ENCODE measurements around the gene ERF. TPM values are rescaled to one million over a fixed set of nuclear protein-coding genes. Genes with fewer than 3 reads are reported as not detected.

The ERF gene
- total RNA-seq, 2 donors from 2014 or later = 10.6 to 31.6 TPM

DNA sequence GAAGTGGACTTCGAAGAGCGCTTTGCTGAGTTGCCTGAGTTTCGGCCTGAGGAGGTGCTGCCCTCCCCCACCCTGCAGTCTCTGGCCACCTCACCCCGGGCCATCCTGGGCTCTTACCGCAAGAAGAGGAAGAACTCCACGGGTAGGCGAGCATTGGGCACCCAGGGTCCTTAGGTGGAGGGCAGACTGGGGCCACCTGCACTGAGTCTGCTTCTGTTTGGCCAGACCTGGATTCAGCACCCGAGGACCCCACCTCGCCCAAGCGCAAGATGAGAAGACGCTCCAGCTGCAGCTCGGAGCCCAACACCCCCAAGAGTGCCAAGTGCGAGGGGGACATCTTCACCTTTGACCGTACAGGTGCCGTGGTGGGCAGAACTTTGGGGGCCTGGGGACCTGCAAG, 39.0 kb upstream of the ERF start:
- no peak for TF ChIP-seq POLR2A (IDR thresholded peaks at IDR 0.05)
- TF ChIP-seq, protein P1, sequence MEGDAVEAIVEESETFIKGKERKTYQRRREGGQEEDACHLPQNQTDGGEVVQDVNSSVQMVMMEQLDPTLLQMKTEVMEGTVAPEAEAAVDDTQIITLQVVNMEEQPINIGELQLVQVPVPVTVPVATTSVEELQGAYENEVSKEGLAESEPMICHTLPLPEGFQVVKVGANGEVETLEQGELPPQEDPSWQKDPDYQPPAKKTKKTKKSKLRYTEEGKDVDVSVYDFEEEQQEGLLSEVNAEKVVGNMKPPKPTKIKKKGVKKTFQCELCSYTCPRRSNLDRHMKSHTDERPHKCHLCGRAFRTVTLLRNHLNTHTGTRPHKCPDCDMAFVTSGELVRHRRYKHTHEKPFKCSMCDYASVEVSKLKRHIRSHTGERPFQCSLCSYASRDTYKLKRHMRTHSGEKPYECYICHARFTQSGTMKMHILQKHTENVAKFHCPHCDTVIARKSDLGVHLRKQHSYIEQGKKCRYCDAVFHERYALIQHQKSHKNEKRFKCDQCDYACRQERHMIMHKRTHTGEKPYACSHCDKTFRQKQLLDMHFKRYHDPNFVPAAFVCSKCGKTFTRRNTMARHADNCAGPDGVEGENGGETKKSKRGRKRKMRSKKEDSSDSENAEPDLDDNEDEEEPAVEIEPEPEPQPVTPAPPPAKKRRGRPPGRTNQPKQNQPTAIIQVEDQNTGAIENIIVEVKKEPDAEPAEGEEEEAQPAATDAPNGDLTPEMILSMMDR (IDR thresholded peaks at IDR 0.05) = no peak
- Histone ChIP-seq H3K9me3 (no peaks in the 10 kb centered on the region), H3K27ac (no peak overlapping the region), H3K27me3 (no peaks in the 10 kb centered on the region), H3K36me3 (replicated peaks in 1 of 2; ENCODE audit: insufficient read depth in 1 of 2, low read depth in 2 of 2) (peaks cover 14 to 24% of the 10 kb centered on the region in 2 donors), H3K4me3 (no peak overlapping the region), H3K4me1 (no peaks in the 10 kb centered on the region)
- no peak for ATAC-seq
- 89 to 100% methylated on average over 7 to 15 of the region's 15 CpGs for WGBS, 2 donors
- intact Hi-C loops (cut with DNase I) = loop anchor here (5.0 kb wide), 1 partner anchor 47 kb away; no protein-coding TSS in a partner anchor
- peak in 1 of 4 donors; percentile 14 for DNase-seq

DNA sequence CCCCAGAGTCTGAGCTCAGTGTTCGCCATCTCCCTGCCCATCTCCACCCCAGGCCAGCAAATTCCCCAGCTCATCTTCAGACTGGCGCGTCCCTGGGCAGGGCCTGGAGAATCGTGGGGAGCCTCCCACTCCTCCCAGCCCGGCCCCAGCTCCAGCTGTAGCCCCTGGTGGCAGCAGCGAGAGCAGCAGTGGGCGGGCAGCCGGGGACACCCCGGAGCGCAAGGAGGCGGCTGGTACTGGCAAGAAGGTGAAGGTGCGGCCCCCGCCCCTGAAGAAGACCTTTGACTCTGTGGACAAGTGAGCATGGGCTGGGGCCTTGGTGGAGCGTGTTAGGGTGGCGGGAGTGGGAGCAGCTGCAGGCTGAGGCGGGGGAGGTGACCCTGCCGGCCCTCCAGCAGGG, 38.6 kb upstream of the ERF start:
- Histone ChIP-seq H3K9me3 (no peaks in the 10 kb centered on the region), H3K27me3 (no peaks in the 10 kb centered on the region), H3K27ac (no peak overlapping the region), H3K4me1 (no peaks in the 10 kb centered on the region), H3K4me3 (no peak overlapping the region), H3K36me3 (replicated peaks in 1 of 2; ENCODE audit: insufficient read depth in 1 of 2, low read depth in 2 of 2) (peaks cover 17 to 24% of the 10 kb centered on the region in 2 donors)
- DNase-seq (no peak), ATAC-seq (no peak)
- 81 to 86% methylated on average over 5 to 13 of the region's 17 CpGs for WGBS, 2 donors
- no peak for TF ChIP-seq POLR2A (IDR thresholded peaks at IDR 0.05)
- TF ChIP-seq, protein P1 (IDR thresholded peaks at IDR 0.05) = no peak
- intact Hi-C loops (cut with DNase I) = loop anchor here (5.0 kb wide), 1 partner anchor 46 kb away; no protein-coding TSS in a partner anchor

DNA sequence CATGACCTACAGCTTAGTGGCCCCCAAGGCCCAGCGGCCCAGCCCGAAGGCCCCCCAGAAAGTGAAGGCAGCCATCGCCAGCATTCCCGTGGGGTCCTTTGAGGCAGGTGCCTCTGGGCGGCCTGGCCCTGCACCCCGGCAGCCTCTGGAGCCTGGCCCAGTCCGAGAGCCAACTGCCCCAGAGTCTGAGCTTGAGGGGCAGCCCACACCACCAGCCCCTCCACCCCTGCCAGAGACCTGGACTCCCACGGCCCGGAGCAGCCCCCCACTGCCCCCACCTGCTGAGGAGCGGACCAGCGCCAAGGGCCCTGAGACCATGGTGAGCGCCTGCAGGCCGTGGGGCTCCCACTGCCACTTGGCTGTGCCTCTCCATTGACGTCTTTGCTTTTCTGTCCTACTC, 38.0 kb upstream of the ERF start:
- Histone ChIP-seq H3K27me3 (no peaks in the 10 kb centered on the region), H3K4me1 (no peaks in the 10 kb centered on the region), H3K27ac (no peak overlapping the region), H3K36me3 (replicated peaks in 1 of 2; ENCODE audit: insufficient read depth in 1 of 2, low read depth in 2 of 2) (peaks cover 17 to 24% of the 10 kb centered on the region in 2 donors), H3K4me3 (no peak overlapping the region), H3K9me3 (no peaks in the 10 kb centered on the region)
- ATAC-seq (no peak), DNase-seq (no peak)
- no peak for TF ChIP-seq POLR2A (IDR thresholded peaks at IDR 0.05)
- TF ChIP-seq, protein P1 (IDR thresholded peaks at IDR 0.05) = no peak
- 86 to 90% methylated on average over 7 to 10 of the region's 14 CpGs for WGBS, 2 donors
- intact Hi-C loops (cut with DNase I) = loop anchor here (5.0 kb wide), 1 partner anchor 46 kb away; no protein-coding TSS in a partner anchor

DNA sequence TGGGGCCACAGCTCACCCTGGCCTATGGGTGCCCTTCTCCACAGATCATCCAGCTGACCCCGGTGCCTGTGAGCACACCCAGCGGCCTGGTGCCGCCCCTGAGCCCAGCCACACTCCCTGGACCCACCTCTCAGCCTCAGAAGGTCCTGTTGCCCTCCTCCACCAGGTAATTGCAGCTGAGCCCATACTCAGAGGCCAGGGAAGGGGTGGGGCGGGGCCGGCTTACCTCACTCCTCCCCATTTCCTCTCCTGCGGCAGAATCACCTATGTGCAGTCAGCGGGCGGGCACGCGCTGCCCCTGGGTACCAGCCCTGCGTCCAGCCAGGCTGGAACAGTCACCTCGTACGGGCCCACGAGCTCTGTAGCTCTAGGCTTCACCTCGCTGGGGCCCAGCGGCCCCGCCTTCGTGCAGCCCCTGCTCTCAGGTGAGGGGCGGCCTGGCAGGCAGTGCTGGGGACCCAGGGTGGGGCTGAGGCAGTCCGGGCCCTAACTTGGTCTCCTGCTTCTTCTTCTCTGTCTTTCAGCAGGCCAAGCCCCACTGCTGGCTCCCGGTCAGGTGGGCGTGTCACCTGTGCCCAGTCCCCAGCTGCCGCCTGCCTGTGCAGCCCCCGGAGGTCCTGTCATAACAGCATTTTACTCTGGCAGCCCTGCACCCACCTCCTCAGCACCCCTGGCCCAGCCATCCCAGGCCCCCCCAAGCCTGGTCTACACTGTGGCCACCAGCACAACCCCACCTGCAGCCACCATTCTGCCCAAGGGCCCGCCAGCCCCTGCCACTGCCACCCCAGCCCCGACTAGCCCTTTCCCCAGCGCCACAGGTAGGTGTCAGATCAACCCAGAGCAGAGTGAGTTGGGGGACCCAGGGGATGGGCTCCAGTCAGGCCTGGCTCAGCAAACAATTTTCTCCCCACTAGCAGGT, 37.4 kb upstream of the ERF start:
- DNase-seq = peak in 1 of 4 donors; percentile 12

More for the DNA sequence above, 37.4 kb upstream of the ERF start:
- no peaks in the 10 kb centered on the region for H3K27me3 ChIP-seq
- TF ChIP-seq POLR2A (IDR thresholded peaks at IDR 0.05) = no peak
- TF ChIP-seq, protein P1 (IDR thresholded peaks at IDR 0.05) = no peak
- no peak for ATAC-seq
- no peaks in the 10 kb centered on the region for H3K4me1 ChIP-seq
- WGBS, 2 donors = 91 to 92% methylated on average over 11 to 27 of the region's 27 CpGs
- H3K27ac ChIP-seq = no peak overlapping the region
- H3K36me3 ChIP-seq (replicated peaks in 1 of 2; ENCODE audit: insufficient read depth in 1 of 2, low read depth in 2 of 2) = peaks cover 17 to 28% of the 10 kb centered on the region in 2 donors
- H3K4me3 ChIP-seq = no peak overlapping the region
- no peaks in the 10 kb centered on the region for H3K9me3 ChIP-seq
- intact Hi-C loops (cut with DNase I) = loop anchor here (5.0 kb wide), 1 partner anchor 45 kb away; no protein-coding TSS in a partner anchor
